ENCODE results near the gene ADARB1. TPM values are rescaled to one million over a fixed set of nuclear protein-coding genes. Genes with fewer than 3 reads are reported as not detected.

The ADARB1 gene
- total RNA-seq, 1 experiment from 2014 or later, result 15.8 TPM

- Histone ChIP-seq H3K23me2 (ENCODE audit: insufficient read length, low read depth, low read length, poor library complexity, severe bottlenecking) (no peaks in the 10 kb centered on the region), H2AFZ (ENCODE audit: low read length) (no peak overlapping the region), H3K4me2 (ENCODE audit: insufficient read depth, insufficient read length, low read length) (no peak overlapping the region), H3K27me3 (ENCODE audit: insufficient read depth, low read length) (no peaks in the 10 kb centered on the region), H4K91ac (ENCODE audit: insufficient read length, low read depth, low read length) (no peak overlapping the region), H2BK5ac (ENCODE audit: insufficient read length, low read length) (no peak overlapping the region), H2AK5ac (ENCODE audit: insufficient read length, low read length) (no peak overlapping the region), H3K27ac (ENCODE audit: insufficient read length, low read depth, low read length) (no peak overlapping the region), H3K79me1 (ENCODE audit: insufficient read depth, low read depth, low read length, poor library complexity, severe bottlenecking) (no peaks in the 10 kb centered on the region), H4K8ac (replicated peaks; ENCODE audit: insufficient read length, low read depth, low read length) (no peak overlapping the region), H3K9me3 (ENCODE audit: control insufficient read depth, low read depth, low read length) (no peaks in the 10 kb centered on the region), H3K4me1 (ENCODE audit: insufficient read depth, low read length) (no peaks in the 10 kb centered on the region; the same call in 1 of the 2 replicates), H2BK15ac (ENCODE audit: low read depth, low read length) (no peak overlapping the region), H3K18ac (ENCODE audit: insufficient read length, low read depth, low read length) (no peak overlapping the region), H3K56ac (ENCODE audit: insufficient read length, low read depth, low read length) (no peak overlapping the region), H2BK120ac (ENCODE audit: low read depth, low read length, poor library complexity, severe bottlenecking) (no peak overlapping the region), H3K4ac (ENCODE audit: low read depth, low read length) (no peak overlapping the region), H3T11ph (ENCODE audit: low read length) (no peak overlapping the region), H3K9ac (ENCODE audit: extremely low read depth, insufficient read length, low read length) (no peak overlapping the region), H3K23ac (ENCODE audit: insufficient read length, low read depth, low read length) (no peak overlapping the region), H3K14ac (ENCODE audit: insufficient read depth, low read length) (no peak overlapping the region), H2BK20ac (ENCODE audit: low read depth, low read length, poor library complexity, severe bottlenecking) (no peak overlapping the region), H4K20me1 (ENCODE audit: control insufficient read depth, insufficient read depth, insufficient read length) (no peaks in the 10 kb centered on the region), H4K5ac (ENCODE audit: insufficient read length, low read depth, low read length) (no peak overlapping the region), H2BK12ac (ENCODE audit: insufficient read length, low read depth, low read length) (no peak overlapping the region), H3K79me2 (ENCODE audit: insufficient read depth, low read length) (no peaks in the 10 kb centered on the region)
- H3K36me3 Mint-ChIP-seq (ENCODE audit: insufficient read depth in 1 of 3, low read depth in 3 of 3), result no peaks in the 10 kb centered on the region
- H3K9me3 Mint-ChIP-seq, result no peaks in the 10 kb centered on the region
- peaks cover 5% of the 10 kb centered on the region in 2 experiments; a peak in 2 of 4 replicates for H3K4me1 Mint-ChIP-seq
- no CpG with 5 or more reads among the region's 3 CpGs for WGBS (ENCODE audit: extremely low coverage, insufficient read length, low lambda C conversion rate)
- no peak for DNase-seq
- TF ChIP-seq CTCF (conservative IDR thresholded peaks at IDR 0.05), result no peak
- no peak overlapping the region for H3K27ac Mint-ChIP-seq
- no peak overlapping the region for H3K4me3 Mint-ChIP-seq
- no peaks in the 10 kb centered on the region for H3K27me3 Mint-ChIP-seq (ENCODE audit: low read depth)
Measured at GRCh38 chr21:45228656-45229240, 154.4 kb downstream of the ADARB1 start.
